Memory B cell (primary cell): ENCODE measurements around the gene VN1R5.
"Not testable (repeated sequence)": the region's sequence is repeated elsewhere in the genome, so short reads cannot be mapped to it uniquely, and the experiment has no call there.

Experiments
- ATAC-seq: fragments of 150-1000 bp; cut with Tn5 transposase; 2 replicates; pipeline ENCODE4 v1.10.0; 2021; ENCODE audit warnings: low read depth, mild to moderate bottlenecking, moderate library complexity
- DNase-seq, 2 donors: peaks; one replicate each; pipeline ENCODE4 v3.0.0; 2022; ENCODE audit warnings: low spot score in 2 of 2
- H3K27ac Mint-ChIP-seq: one replicate; pipeline ENCODE4 v1.8.0; 2022; ENCODE audit warnings: mild to moderate bottlenecking, moderate library complexity, mixed read lengths
- H3K27me3 Mint-ChIP-seq: one replicate; pipeline ENCODE4 v1.8.0; 2022; ENCODE audit warnings: mixed read lengths
- H3K36me3 Mint-ChIP-seq: one replicate; pipeline ENCODE4 v1.8.0; 2022; ENCODE audit warnings: mild to moderate bottlenecking, mixed read lengths
- H3K4me1 Mint-ChIP-seq: one replicate; pipeline ENCODE4 v1.8.0; 2022; ENCODE audit warnings: mixed read lengths
- H3K4me3 Mint-ChIP-seq: one replicate; pipeline ENCODE4 v1.8.0; 2022; ENCODE audit warnings: mild to moderate bottlenecking, moderate library complexity, mixed read lengths
- H3K9me3 Mint-ChIP-seq: one replicate; pipeline ENCODE4 v1.8.0; 2022; ENCODE audit warnings: mixed read lengths

The VN1R5 gene

GRCh38 chr1:247289274-247289892 lies 33.5 kb downstream of the VN1R5 start:
- H3K27me3 Mint-ChIP-seq, DNase-seq, H3K9me3 Mint-ChIP-seq, H3K4me3 Mint-ChIP-seq, H3K4me1 Mint-ChIP-seq, ATAC-seq, H3K27ac Mint-ChIP-seq: not testable (repeated sequence)
- peaks cover 11% of the 10 kb centered on the region for H3K36me3 Mint-ChIP-seq

DNA sequence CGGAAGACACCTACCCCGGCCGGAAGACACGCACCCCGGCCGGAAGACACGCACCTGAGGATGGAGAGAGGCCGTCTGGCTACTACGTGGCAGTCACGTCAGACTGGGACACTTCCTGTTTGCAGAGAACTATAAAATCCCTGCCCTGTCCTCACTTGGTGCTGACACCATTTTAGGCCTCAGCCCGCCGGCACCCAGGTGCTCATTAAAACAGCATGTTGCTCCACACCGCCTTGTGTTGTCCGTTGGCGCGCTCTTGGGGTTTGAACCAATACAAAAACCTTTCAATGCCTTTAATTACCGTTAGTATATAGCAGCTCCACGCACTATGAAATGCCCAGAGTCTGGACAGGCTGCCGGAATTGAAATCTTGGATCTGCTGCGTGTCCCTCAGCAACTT lies 34.7 kb downstream of the VN1R5 start:
- H3K4me3 Mint-ChIP-seq: no peak overlapping the region
- no peaks in the 10 kb centered on the region for H3K27me3 Mint-ChIP-seq
- H3K4me1 Mint-ChIP-seq: no peaks in the 10 kb centered on the region
- H3K36me3 Mint-ChIP-seq: peaks cover 11% of the 10 kb centered on the region
- DNase-seq: no peak
- no peak overlapping the region for H3K27ac Mint-ChIP-seq
- no peak for ATAC-seq
- H3K9me3 Mint-ChIP-seq: peaks cover 9% of the 10 kb centered on the region

- peaks cover 11% of the 10 kb centered on the region for H3K36me3 Mint-ChIP-seq
- H3K27ac Mint-ChIP-seq: no peak overlapping the region
- H3K9me3 Mint-ChIP-seq: peaks cover 9% of the 10 kb centered on the region
- no peaks in the 10 kb centered on the region for H3K27me3 Mint-ChIP-seq
- H3K4me3 Mint-ChIP-seq: no peak overlapping the region
- no peaks in the 10 kb centered on the region for H3K4me1 Mint-ChIP-seq
- no peak for ATAC-seq
- DNase-seq: no peak
These were observed 35.3 kb downstream of the VN1R5 start for GRCh38 chr1:247291161-247291560.

DNA sequence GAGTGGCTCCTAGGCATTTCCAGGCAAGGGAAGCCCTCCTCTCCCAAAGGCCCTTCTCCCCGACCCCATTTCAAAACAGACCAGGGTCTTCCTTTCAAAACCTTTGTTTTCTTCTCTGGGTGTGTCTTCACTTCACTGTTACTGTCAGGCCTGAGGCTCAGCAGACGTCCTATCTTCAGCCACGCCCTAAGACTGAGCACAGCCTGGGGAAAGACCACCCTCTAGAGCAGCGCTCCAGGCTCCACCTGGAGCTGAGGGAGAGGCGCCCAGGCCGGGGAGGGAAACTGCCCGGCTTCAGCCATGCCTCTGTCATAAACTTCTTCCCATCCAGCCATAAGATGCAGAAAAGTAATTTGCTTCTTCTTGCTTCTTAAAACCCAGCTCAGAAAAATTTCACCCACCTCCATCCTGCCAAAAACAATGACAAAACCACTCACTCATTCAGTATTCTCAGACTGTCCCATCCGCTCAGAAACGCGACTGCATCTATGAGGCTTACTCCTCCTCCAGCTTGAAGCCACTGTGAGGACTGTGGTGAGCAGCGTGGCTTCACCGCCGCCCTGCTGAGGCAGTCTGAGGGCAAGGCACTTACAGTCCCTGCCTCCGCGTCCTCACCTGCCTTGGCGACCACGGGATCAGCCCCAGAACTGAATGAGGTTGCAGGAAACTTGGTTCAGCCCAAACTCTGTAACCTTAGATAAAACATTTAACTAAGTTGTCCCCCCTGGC lies 36.1 kb downstream of the VN1R5 start:
- no peaks in the 10 kb centered on the region for H3K27me3 Mint-ChIP-seq
- ATAC-seq (no peak), DNase-seq (no peak)
- H3K9me3 Mint-ChIP-seq: peaks cover 9% of the 10 kb centered on the region
- no peaks in the 10 kb centered on the region for H3K4me1 Mint-ChIP-seq
- H3K36me3 Mint-ChIP-seq: peaks cover 10% of the 10 kb centered on the region
- no peak overlapping the region for H3K4me3 Mint-ChIP-seq
- no peak overlapping the region for H3K27ac Mint-ChIP-seq

GRCh38 chr1:247293047-247293446 lies 37.2 kb downstream of the VN1R5 start:
- no peak overlapping the region for H3K27ac Mint-ChIP-seq
- no peak for DNase-seq
- no peak overlapping the region for H3K4me3 Mint-ChIP-seq
- H3K36me3 Mint-ChIP-seq: peaks cover 4% of the 10 kb centered on the region
- no peak for ATAC-seq
- H3K4me1 Mint-ChIP-seq: no peaks in the 10 kb centered on the region
- no peaks in the 10 kb centered on the region for H3K27me3 Mint-ChIP-seq
- peaks cover 5% of the 10 kb centered on the region for H3K9me3 Mint-ChIP-seq

DNA sequence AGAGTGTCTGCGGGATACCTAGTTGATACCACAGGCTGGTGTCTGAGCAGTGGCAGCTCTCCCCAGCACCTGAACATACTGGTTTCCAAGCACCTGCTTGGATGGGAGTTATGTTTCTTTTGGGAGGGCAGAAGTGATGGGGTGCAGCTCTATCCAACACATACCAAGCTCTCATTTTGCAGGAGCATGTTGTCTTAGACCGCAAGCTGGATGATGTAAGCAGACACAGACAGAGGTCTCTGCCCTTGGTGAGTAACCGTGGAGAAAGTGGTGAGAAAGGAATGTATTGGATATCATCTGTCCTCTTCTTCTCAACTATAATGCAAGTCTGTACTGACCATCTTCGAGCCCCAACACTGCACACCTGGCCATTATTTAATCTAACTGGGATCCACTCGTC lies 38.4 kb downstream of the VN1R5 start:
- peaks cover 2% of the 10 kb centered on the region for H3K36me3 Mint-ChIP-seq
- no peak for ATAC-seq
- no peak overlapping the region for H3K27ac Mint-ChIP-seq
- no peaks in the 10 kb centered on the region for H3K9me3 Mint-ChIP-seq
- DNase-seq: no peak
- no peak overlapping the region for H3K4me3 Mint-ChIP-seq
- no peaks in the 10 kb centered on the region for H3K27me3 Mint-ChIP-seq
- H3K4me1 Mint-ChIP-seq: no peaks in the 10 kb centered on the region

GRCh38 chr1:247295274-247295684 lies 39.4 kb downstream of the VN1R5 start:
- no peak for DNase-seq
- no peaks in the 10 kb centered on the region for H3K27me3 Mint-ChIP-seq
- no peaks in the 10 kb centered on the region for H3K9me3 Mint-ChIP-seq
- ATAC-seq: no peak
- peaks cover 2% of the 10 kb centered on the region for H3K36me3 Mint-ChIP-seq
- no peak overlapping the region for H3K27ac Mint-ChIP-seq
- no peak overlapping the region for H3K4me3 Mint-ChIP-seq
- H3K4me1 Mint-ChIP-seq: no peaks in the 10 kb centered on the region

DNA sequence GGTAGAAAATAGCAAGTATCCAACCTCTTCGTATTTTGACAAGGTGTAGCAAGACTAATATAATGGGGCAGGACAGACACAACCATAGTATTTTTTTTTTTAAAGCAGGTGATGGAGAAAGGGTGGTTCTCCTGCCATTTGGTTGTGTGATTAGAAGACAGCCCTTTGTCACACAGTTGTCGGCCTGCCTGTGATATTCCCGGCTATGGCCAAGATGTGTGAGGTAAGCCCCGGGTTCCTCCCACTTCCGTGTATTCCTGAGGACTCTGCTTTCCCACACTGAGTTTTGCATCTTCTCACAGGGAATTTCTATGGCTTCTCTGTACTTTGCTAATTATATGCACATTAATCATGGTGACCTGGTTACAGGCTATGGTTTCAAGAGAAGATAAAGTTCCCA lies 39.9 kb downstream of the VN1R5 start:
- Mint-ChIP-seq H3K9me3 (no peaks in the 10 kb centered on the region), H3K27me3 (no peaks in the 10 kb centered on the region), H3K27ac (no peak overlapping the region), H3K36me3 (peaks cover 2% of the 10 kb centered on the region), H3K4me3 (no peak overlapping the region), H3K4me1 (no peaks in the 10 kb centered on the region)
- no peak for DNase-seq
- no peak for ATAC-seq

DNA sequence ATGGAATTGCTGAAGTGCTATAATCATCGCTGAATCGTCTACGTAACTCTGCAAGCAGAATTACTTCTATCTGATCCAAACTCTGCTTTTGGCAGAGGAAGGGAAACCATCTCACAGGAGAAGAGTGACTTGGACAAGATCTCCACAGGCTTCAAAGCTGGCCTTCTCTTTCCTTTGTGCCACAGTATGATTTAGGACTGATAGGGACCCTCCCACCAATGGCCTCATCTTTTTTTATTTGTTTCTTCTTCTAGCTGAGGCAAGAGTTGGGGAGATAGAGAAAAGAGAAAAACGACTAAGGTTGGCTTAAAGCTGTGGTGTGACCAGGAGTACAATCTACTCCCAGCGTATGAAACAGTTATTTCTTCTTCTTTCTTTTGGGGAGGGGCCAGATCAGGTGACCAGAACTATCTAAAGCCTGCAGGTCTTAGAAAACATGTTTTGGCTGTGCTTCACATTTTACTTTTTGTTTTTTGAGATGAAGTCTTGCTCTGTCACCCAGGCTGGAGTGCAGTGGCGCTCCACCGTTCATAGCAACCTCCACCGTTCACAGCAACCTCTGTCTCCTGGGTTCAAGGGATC lies 40.8 kb downstream of the VN1R5 start:
- Mint-ChIP-seq H3K27ac (no peak overlapping the region), H3K27me3 (no peaks in the 10 kb centered on the region), H3K4me1 (no peaks in the 10 kb centered on the region), H3K4me3 (no peak overlapping the region), H3K9me3 (no peaks in the 10 kb centered on the region), H3K36me3 (peaks cover 4% of the 10 kb centered on the region)
- DNase-seq (no peak), ATAC-seq (no peak)

GRCh38 chr1:247297263-247298123 lies 41.6 kb downstream of the VN1R5 start:
- ATAC-seq (no peak), DNase-seq (no peak)
- Mint-ChIP-seq H3K9me3 (no peaks in the 10 kb centered on the region), H3K4me1 (no peaks in the 10 kb centered on the region), H3K36me3 (peaks cover 8% of the 10 kb centered on the region), H3K27me3 (no peaks in the 10 kb centered on the region), H3K27ac (no peak overlapping the region), H3K4me3 (no peak overlapping the region)

DNA sequence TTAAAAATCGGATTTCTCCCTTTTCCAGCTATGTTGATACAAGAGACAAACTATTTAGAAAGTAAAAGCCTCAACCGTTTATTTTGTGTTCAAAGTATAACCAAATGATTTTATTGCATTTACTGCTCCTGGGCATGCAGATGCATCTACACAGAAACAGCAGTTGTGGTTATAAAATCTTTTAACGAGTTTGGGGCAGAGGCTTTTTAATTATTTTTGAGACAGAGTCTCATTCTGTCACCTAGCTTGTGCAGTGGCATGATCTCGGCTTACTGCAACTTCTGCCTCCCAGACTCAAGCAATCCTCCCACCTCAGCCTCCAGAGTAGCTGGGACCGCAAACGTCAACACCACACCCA lies 42.2 kb downstream of the VN1R5 start:
- no peak for ATAC-seq
- Mint-ChIP-seq H3K27me3 (no peaks in the 10 kb centered on the region), H3K27ac (no peak overlapping the region), H3K36me3 (peaks cover 12% of the 10 kb centered on the region), H3K4me3 (no peak overlapping the region), H3K9me3 (no peaks in the 10 kb centered on the region), H3K4me1 (no peaks in the 10 kb centered on the region)
- no peak for DNase-seq

DNA sequence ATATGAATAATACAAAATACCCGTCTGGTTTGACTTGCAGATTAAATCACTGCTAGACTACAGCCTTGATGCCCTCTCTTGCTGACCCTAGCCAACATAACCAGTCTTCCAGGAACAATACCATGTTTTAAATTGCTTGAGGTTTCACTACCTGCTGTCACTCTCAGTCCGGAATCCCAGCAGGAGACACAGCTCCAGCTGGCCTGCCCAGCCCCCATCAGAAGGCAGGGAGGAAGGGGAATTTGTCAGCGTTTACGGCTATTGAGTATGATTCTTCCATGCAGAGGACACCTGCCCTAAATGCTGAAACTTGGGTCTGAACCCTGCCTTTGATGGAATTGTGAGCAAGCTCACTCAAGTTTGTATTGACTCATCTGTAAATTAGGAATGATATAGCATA lies 42.8 kb downstream of the VN1R5 start:
- DNase-seq (no peak), ATAC-seq (no peak)
- Mint-ChIP-seq H3K4me3 (no peak overlapping the region), H3K4me1 (no peaks in the 10 kb centered on the region), H3K36me3 (peaks cover 18% of the 10 kb centered on the region), H3K9me3 (no peaks in the 10 kb centered on the region), H3K27me3 (no peaks in the 10 kb centered on the region), H3K27ac (no peak overlapping the region)

GRCh38 chr1:247299723-247300381 lies 44.0 kb downstream of the VN1R5 start:
- Mint-ChIP-seq H3K4me3 (no peak overlapping the region), H3K4me1 (no peaks in the 10 kb centered on the region), H3K36me3 (peaks cover 26% of the 10 kb centered on the region), H3K9me3 (no peaks in the 10 kb centered on the region), H3K27ac (no peak overlapping the region), H3K27me3 (no peaks in the 10 kb centered on the region)
- DNase-seq (no peak), ATAC-seq (no peak)
